IMR-90 (cell line): Measurements from ENCODE around the gene GSK3B. TPM values are rescaled to one million over a fixed set of nuclear protein-coding genes. Genes with fewer than 3 reads are reported as not detected.
"Not testable (repeated sequence)": the region's sequence is repeated elsewhere in the genome, so short reads cannot be mapped to it uniquely, and the experiment has no call there.

Experiments
- ATAC-seq: fragments of 200-7000 bp; cut with Tn5 transposase; 2 replicates; pipeline ENCODE4 v1.9.1; 2020; ENCODE audit warnings: low read depth, mild to moderate bottlenecking, moderate library complexity
- BruUV-seq: library from RNA; stranded (reverse); fragments of 400-500 nt; replicated peaks from 2 replicates; lab custom pipeline; 2021; lab: Mats Ljungman, UMichigan
- CTCF ChIA-PET: fragments of 300-600 bp; formaldehyde crosslinking; extraction: SDS; loops from one replicate; lab custom pipeline; 2021; ENCODE audit warnings: antibody characterized with exemption; lab: Yijun Ruan, JAX
- POLR2A ChIA-PET: fragments of 300-600 bp; sonication (Branson Sonifier 250); formaldehyde crosslinking; loops from one replicate; lab custom pipeline; 2022; ENCODE audit warnings: antibody characterized with exemption; ENCODE audit not compliant: unreplicated experiment; lab: Charles Lee
- DNase-seq: peaks from one replicate; pipeline ENCODE4 v3.0.0; 2013
- H2AFZ ChIP-seq: replicated peaks from 2 replicates; pipeline ENCODE3; 2013; ENCODE audit warnings: low read length, mild to moderate bottlenecking; ENCODE audit not compliant: poor library complexity
- H2AK5ac ChIP-seq: 2 replicates; pipeline ENCODE4 v1.6.1; 2013; ENCODE audit warnings: low read depth, low read length, inconsistent platforms
- H2AK9ac ChIP-seq: replicated peaks from 2 replicates; pipeline ENCODE3; 2013; ENCODE audit warnings: mild to moderate bottlenecking, low read depth, low read length, moderate library complexity; ENCODE audit not compliant: poor library complexity
- H2BK120ac ChIP-seq: 2 replicates; pipeline ENCODE4 v1.6.1; 2013; ENCODE audit warnings: low read depth, low read length, inconsistent platforms
- H2BK15ac ChIP-seq: 3 replicates; pipeline ENCODE4 v1.6.1; 2013; ENCODE audit warnings: low read depth, low read length, inconsistent platforms
- H2BK20ac ChIP-seq: 2 replicates; pipeline ENCODE4 v1.6.1; 2013; ENCODE audit warnings: low read depth, mild to moderate bottlenecking, inconsistent platforms, low read length, moderate library complexity
- H2BK5ac ChIP-seq: 2 replicates; pipeline ENCODE4 v1.6.1; 2013; ENCODE audit warnings: mild to moderate bottlenecking, low read depth, low read length, inconsistent platforms; ENCODE audit not compliant: poor library complexity, severe bottlenecking
- H3K14ac ChIP-seq: replicated peaks from 2 replicates; pipeline ENCODE4 v1.6.1; 2013; ENCODE audit warnings: low read depth, low read length, inconsistent platforms
- H3K18ac ChIP-seq: 2 replicates; pipeline ENCODE4 v1.6.1; 2013; ENCODE audit warnings: low read depth, low read length, control low read depth
- H3K23ac ChIP-seq: 2 replicates; pipeline ENCODE4 v1.6.1; 2013; ENCODE audit warnings: low read depth, low read length, inconsistent platforms
- H3K27ac ChIP-seq: 2 replicates; pipeline ENCODE4 v1.5.1; 2013; ENCODE audit warnings: mild to moderate bottlenecking, control low read depth, low read length; ENCODE audit not compliant: insufficient read depth
- H3K27me3 ChIP-seq: 2 replicates; pipeline ENCODE4 v1.6.1; 2013; ENCODE audit warnings: low read length; ENCODE audit not compliant: control insufficient read depth, insufficient read depth
- H3K36me3 ChIP-seq: 2 replicates; pipeline ENCODE4 v1.6.1; 2013; ENCODE audit warnings: low read length, mixed read lengths; ENCODE audit not compliant: control insufficient read depth, insufficient read depth
- H3K4ac ChIP-seq: 2 replicates; pipeline ENCODE4 v1.6.1; 2013; ENCODE audit warnings: low read depth, low read length, inconsistent platforms
- H3K4me1 ChIP-seq: 2 replicates; pipeline ENCODE4 v1.6.1; 2013; ENCODE audit warnings: low read length, mixed read lengths; ENCODE audit not compliant: control insufficient read depth, insufficient read depth
- H3K4me2 ChIP-seq: 2 replicates; pipeline ENCODE4 v1.6.1; 2013; ENCODE audit warnings: low read depth, mild to moderate bottlenecking, control low read depth, low read length, moderate library complexity
- H3K4me3 ChIP-seq: 2 replicates; pipeline ENCODE4 v1.5.1; 2013; ENCODE audit warnings: low read depth, mild to moderate bottlenecking, control low read depth, low read length, moderate library complexity; ENCODE audit not compliant: insufficient read depth
- H3K56ac ChIP-seq: 2 replicates; pipeline ENCODE4 v1.6.1; 2013; ENCODE audit warnings: low read length, inconsistent platforms; ENCODE audit not compliant: insufficient read depth; ENCODE audit errors: extremely low read depth
- H3K79me1 ChIP-seq, 2 experiments: 2 replicates each; pipeline ENCODE4 v1.6.1; 2013; ENCODE audit warnings: low read length in 2 of 2, inconsistent platforms in 1 of 2, low read depth in 1 of 2
- H3K9ac ChIP-seq: 2 replicates; pipeline ENCODE4 v1.6.1; 2013; ENCODE audit warnings: low read depth, low read length, control low read depth
- H3K9me1 ChIP-seq: 2 replicates; pipeline ENCODE4 v1.6.1; 2013; ENCODE audit warnings: low read length, inconsistent platforms; ENCODE audit not compliant: insufficient read depth
- H3K9me3 ChIP-seq: 2 replicates; pipeline ENCODE4 v1.6.1; 2013; ENCODE audit warnings: low read length; ENCODE audit not compliant: control insufficient read depth, insufficient read depth
- H4K20me1 ChIP-seq: 2 replicates; pipeline ENCODE4 v1.6.1; 2013; ENCODE audit warnings: low read length, inconsistent platforms; ENCODE audit not compliant: insufficient read depth
- H4K5ac ChIP-seq: 2 replicates; pipeline ENCODE4 v1.6.1; 2013; ENCODE audit warnings: mild to moderate bottlenecking, low read depth, low read length, control low read depth
- H4K8ac ChIP-seq, 2 experiments: 2 replicates each; pipeline ENCODE4 v1.6.1; 2013; ENCODE audit warnings: low read depth in 2 of 2, low read length in 2 of 2, control low read depth in 1 of 2, inconsistent platforms in 1 of 2
- H4K91ac ChIP-seq: 2 replicates; pipeline ENCODE4 v1.6.1; 2013; ENCODE audit warnings: low read depth, low read length, inconsistent platforms; ENCODE audit not compliant: insufficient read depth
- MAZ ChIP-seq: IDR thresholded peaks from 2 replicates; pipeline ENCODE4 v1.6.1; 2012; ENCODE audit warnings: low read depth, mild to moderate bottlenecking, low read length, improper control_type of control experiment, moderate library complexity, borderline replicate concordance
- RAD21 ChIP-seq: IDR thresholded peaks from 2 replicates; pipeline ENCODE4 v1.6.1; 2012; ENCODE audit warnings: low read length, improper control_type of control experiment
- RCOR1 ChIP-seq: IDR thresholded peaks from 2 replicates; pipeline ENCODE4 v1.6.1; 2012; ENCODE audit warnings: mild to moderate bottlenecking, low read length, improper control_type of control experiment; ENCODE audit not compliant: insufficient replicate concordance
- SMC3 ChIP-seq: fragments of 150-350 bp; IDR thresholded peaks from 2 replicates; pipeline ENCODE4 v1.6.1; 2016; ENCODE audit warnings: low read depth, mild to moderate bottlenecking, antibody characterized with exemption, low read length, moderate library complexity
- WGBS, 2 experiments: methylation state at CpG; one replicate each; pipeline versions ENCODE4 v1.1.5 to v1.1.7; 2013; ENCODE audit warnings: missing lambda C conversion rate in 2 of 2; ENCODE audit not compliant: insufficient read length in 1 of 2; ENCODE audit errors: extremely low coverage in 2 of 2; 5-methylcytosine and 5-hydroxymethylcytosine counted together
- dilution Hi-C: fragments of 300-500 bp; cut with HindIII; formaldehyde crosslinking; loops from one replicate; pipeline ENCODE4 v1.14.3; 2018; ENCODE audit warnings: low sequenced_read_pairs; ENCODE audit not compliant: unreplicated experiment
- in situ Hi-C: fragments of 300-500 bp; cut with MboI; formaldehyde crosslinking; loops from 3 replicates; pipeline ENCODE4 v1.14.3; 2019; ENCODE audit warnings: low sequenced_read_pairs, inconsistent platforms, mixed read lengths
- intact Hi-C: fragments of 100-400 bp; cut with micrococcal nuclease; formaldehyde crosslinking; loops from 2 replicates; pipeline ENCODE4 v1.10.0; 2022
- polyA plus RNA-seq, 3 experiments: library from polyadenylated mRNA; depleted of rRNA; stranded (reverse); fragments of >200 nt; gene quantifications; 2 replicates each; pipeline ENCODE4 v1.2.3, GENCODE V29; 2012; ENCODE audit warnings: low replicate concordance in 1 of 3
- total RNA-seq: library from RNA; depleted of rRNA; stranded (reverse); fragments of >200 nt; gene quantifications from 2 replicates; pipeline ENCODE4 v1.2.3, GENCODE V29; 2012

GSK3B gene
- total and polyA plus RNA-seq, 2 of the 4 experiments (the other 2 are of a cell fraction): 19.2 to 33.2 TPM

DNA sequence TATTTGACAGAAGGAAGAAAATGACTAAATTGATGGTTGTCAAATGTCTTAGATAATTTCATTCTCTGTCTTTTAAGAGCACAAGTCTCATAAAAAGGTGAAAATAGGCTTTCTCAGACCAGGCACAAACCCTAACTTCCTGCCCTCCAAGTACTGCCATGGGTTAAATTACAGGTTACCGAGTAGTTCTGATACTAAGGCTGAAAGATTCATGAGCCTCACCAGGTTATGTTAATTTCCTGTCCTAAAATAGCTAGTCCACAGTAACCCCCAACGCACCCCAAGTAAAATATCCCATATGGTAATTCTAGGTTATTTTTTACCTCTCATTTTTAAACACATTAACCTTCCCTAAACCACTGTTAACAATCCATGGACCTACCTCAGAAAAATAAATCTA lies 42.0 kb downstream of the GSK3B start:
- H3K4me1 ChIP-seq: peaks cover 2% of the 10 kb centered on the region; the same call in 1 of the 2 replicates
- no TSS peak for BruUV-seq
- no peak overlapping the region for H3K18ac ChIP-seq
- no peak overlapping the region for H3K23ac ChIP-seq
- dilution Hi-C loops: no loop called here
- H2BK15ac ChIP-seq: no peak overlapping the region
- in situ Hi-C loops: no loop called here
- POLR2A ChIA-PET: interaction anchor here (0.6 kb wide), 1 partner anchor 63 kb away, joined by 4 read pairs; no protein-coding TSS in a partner anchor
- no peak overlapping the region for H2BK5ac ChIP-seq
- peaks cover 83% of the 10 kb centered on the region for H4K20me1 ChIP-seq
- H3K4me2 ChIP-seq: no peak overlapping the region
- DNase-seq (no peak), ATAC-seq (no peak)
- intact Hi-C loops: no loop called here
- no peak overlapping the region for H3K56ac ChIP-seq
- no peak overlapping the region for H2BK120ac ChIP-seq
- CTCF ChIA-PET: interaction anchor here (0.6 kb wide), 2 partner anchors 18 kb away, joined by 3 read pairs; no protein-coding TSS in a partner anchor
- H2AK5ac ChIP-seq: no peak overlapping the region
- H3K4ac ChIP-seq: no peak overlapping the region
- peaks cover 34 to 71% of the 10 kb centered on the region in 2 experiments for H3K79me1 ChIP-seq
- no peak overlapping the region for H4K8ac ChIP-seq
- H4K91ac ChIP-seq: no peak overlapping the region
- no peak overlapping the region for H3K4me3 ChIP-seq
- no peak overlapping the region for H3K14ac ChIP-seq
- no peaks in the 10 kb centered on the region for H3K36me3 ChIP-seq
- no peak overlapping the region for H2BK20ac ChIP-seq
- H4K5ac ChIP-seq: no peak overlapping the region
- WGBS, 2 experiments: no CpG with 5 or more reads among the region's 2 CpGs
- H2AFZ ChIP-seq: no peak overlapping the region
- no peaks in the 10 kb centered on the region for H3K9me3 ChIP-seq
- H3K27ac ChIP-seq: no peak overlapping the region
- H3K27me3 ChIP-seq: no peaks in the 10 kb centered on the region
- no peak overlapping the region for H2AK9ac ChIP-seq
- no peak overlapping the region for H3K9ac ChIP-seq
- no peak for TF ChIP-seq RAD21
- no peak for TF ChIP-seq MAZ
- TF ChIP-seq RCOR1: no peak
- TF ChIP-seq SMC3: no peak
- 0 out of 2 replicates have a peak, but pooled peaks cover 2% of the 10 kb centered on the region for H3K9me1 ChIP-seq

DNA sequence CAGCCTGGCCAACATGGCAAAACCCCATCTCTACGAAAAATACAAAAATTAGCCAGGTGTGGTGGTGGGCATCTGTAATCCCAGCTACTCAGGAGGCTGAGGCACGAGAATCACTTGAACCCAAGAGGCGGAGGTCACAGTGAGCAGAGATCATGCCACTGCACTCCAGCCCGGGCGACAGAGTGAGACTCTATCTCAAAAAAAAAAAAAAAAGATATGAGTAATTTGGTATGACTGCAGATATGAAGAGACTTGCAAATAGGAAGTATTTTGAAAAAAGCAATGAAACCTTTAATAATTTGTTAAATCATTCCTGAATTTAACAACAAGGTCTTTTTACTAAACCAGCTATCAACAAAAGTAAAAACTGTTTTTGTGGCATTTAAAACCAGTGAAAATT lies 42.7 kb downstream of the GSK3B start:
- H3K27me3 ChIP-seq, BruUV-seq, H3K9me3 ChIP-seq, H3K4me3 ChIP-seq, H3K9ac ChIP-seq, H3K4ac ChIP-seq, H3K9me1 ChIP-seq, H3K27ac ChIP-seq, dilution Hi-C loops, H2AK5ac ChIP-seq, H2AFZ ChIP-seq, H2BK5ac ChIP-seq, H3K36me3 ChIP-seq, H4K5ac ChIP-seq, POLR2A ChIA-PET, intact Hi-C loops, H4K8ac ChIP-seq, H4K91ac ChIP-seq, H3K23ac ChIP-seq, H3K4me2 ChIP-seq, ATAC-seq, H2BK15ac ChIP-seq, H2BK120ac ChIP-seq, H3K14ac ChIP-seq, in situ Hi-C loops, H2AK9ac ChIP-seq, H2BK20ac ChIP-seq, DNase-seq, H3K56ac ChIP-seq, H3K4me1 ChIP-seq, H3K18ac ChIP-seq: not testable (repeated sequence)
- Histone ChIP-seq H3K79me1 (peaks cover 36 to 70% of the 10 kb centered on the region in 2 experiments), H4K20me1 (peaks cover 84% of the 10 kb centered on the region)
- WGBS, 2 experiments: 100% methylated on average over 1 of the region's 5 CpGs; no CpG with 5 or more reads in 1 of the 2 experiments
- CTCF ChIA-PET: interaction anchor here (0.7 kb wide), 1 partner anchor 119 kb away, joined by 3 read pairs; no protein-coding TSS in a partner anchor
